ENCODE measurements around the gene BEND6.

Gene BEND6

DNA sequence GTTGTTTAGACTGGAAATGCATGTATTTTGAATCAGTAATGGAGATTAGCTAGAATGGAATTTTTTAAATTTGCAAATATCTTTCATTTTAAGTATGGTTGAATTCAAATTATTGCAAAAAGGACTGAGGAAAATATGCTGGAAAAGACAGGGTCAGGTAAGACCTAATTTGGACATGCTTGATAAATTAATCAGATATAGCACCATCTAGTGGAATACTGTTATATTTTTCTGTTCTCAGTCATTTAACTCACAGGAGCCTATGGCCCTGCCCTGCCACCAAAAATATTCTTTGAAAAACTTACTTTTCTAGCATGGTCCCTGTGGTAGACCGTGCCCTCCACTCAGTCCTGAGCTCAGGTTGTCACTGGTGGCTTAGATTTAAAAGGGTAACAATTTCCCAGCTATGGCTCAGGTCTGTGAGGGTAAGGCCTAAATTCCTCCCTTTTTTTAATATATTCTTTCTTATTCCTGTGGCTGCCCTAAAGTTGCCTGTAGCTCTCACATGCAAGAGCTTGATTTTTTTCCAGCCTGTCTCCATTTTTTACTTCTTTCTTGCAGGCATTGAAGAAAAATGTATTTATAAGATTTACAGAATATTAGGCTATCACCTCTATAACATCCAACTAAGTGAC lies 66.3 kb downstream of the BEND6 start:
- no peak overlapping the region for H3K4me3 ChIP-seq (ENCODE audit: insufficient read depth, low read depth, low read length, poor library complexity, severe bottlenecking)
- H3K27me3 ChIP-seq (replicated peaks; ENCODE audit: control insufficient read depth, insufficient read depth, low read length, poor library complexity, severe bottlenecking), result no peaks in the 10 kb centered on the region
- H3K27ac ChIP-seq (ENCODE audit: insufficient read depth, low read length, poor library complexity, severe bottlenecking), result no peak overlapping the region
- no peak for DNase-seq
- H3K4me1 ChIP-seq (ENCODE audit: control insufficient read depth, insufficient read depth, low read length, poor library complexity, severe bottlenecking), result no peaks in the 10 kb centered on the region
- H3K9me3 ChIP-seq (ENCODE audit: control insufficient read depth, low read length), result no peaks in the 10 kb centered on the region
- no peaks in the 10 kb centered on the region for H3K36me3 ChIP-seq (ENCODE audit: control insufficient read depth, insufficient read depth, low read length)

DNA sequence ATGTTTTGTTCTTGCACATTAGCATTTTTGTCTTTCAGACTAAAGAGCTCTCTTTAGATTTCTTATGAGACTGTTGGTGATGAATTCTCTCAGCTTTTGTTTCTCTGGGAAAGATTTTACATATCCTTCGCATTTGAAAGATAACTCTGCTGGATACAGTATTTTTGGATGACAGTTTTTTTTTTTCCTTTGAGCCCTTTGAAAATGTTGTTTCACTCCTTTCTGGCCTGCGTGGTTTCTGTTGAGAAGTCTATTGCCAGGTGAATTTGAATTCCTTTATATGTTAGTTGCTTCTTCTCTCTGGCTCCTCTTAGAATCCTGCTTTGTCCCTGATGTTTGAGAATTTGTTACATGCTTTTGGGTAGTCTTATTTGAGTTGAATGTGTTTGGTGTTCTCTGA lies 69.4 kb downstream of the BEND6 start:
- Histone ChIP-seq H3K36me3 (ENCODE audit: control insufficient read depth, insufficient read depth, low read length) (no peaks in the 10 kb centered on the region), H3K4me3 (ENCODE audit: insufficient read depth, low read depth, low read length, poor library complexity, severe bottlenecking) (no peak overlapping the region)

DNA sequence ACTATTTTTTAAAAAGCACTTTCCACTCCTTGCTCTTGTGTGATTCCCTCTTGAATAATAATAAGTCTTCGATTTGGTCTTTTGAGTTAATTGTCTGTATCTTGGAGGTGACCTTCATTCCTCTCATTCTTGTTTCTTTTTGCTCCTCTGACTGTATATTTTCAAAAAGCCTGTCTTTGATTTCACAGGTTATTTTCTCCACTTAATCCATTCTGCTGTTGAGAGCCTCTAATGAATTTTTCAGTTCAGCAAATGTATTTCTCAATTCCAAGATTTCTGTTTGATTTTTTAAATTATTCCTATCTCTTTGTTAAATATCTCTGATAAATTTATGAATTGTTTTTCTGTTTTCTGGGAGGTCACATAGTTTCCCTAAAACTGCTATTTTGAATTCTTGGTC lies 69.9 kb downstream of the BEND6 start:
- peaks cover 2% of the 10 kb centered on the region for H3K9me3 ChIP-seq (ENCODE audit: control insufficient read depth, low read length)
- H3K4me1 ChIP-seq (ENCODE audit: control insufficient read depth, insufficient read depth, low read length, poor library complexity, severe bottlenecking), result no peaks in the 10 kb centered on the region
- H3K4me3 ChIP-seq (ENCODE audit: insufficient read depth, low read depth, low read length, poor library complexity, severe bottlenecking), result no peak overlapping the region
- no peak overlapping the region for H3K27ac ChIP-seq (ENCODE audit: insufficient read depth, low read length, poor library complexity, severe bottlenecking)
- no peaks in the 10 kb centered on the region for H3K36me3 ChIP-seq (ENCODE audit: control insufficient read depth, insufficient read depth, low read length)
- no peaks in the 10 kb centered on the region for H3K27me3 ChIP-seq (replicated peaks; ENCODE audit: control insufficient read depth, insufficient read depth, low read length, poor library complexity, severe bottlenecking)
- no peak for DNase-seq

More for the DNA sequence above, 69.4 kb downstream of the BEND6 start:
- DNase-seq, result no peak
- Histone ChIP-seq H3K27me3 (replicated peaks; ENCODE audit: control insufficient read depth, insufficient read depth, low read length, poor library complexity, severe bottlenecking) (no peaks in the 10 kb centered on the region), H3K4me1 (ENCODE audit: control insufficient read depth, insufficient read depth, low read length, poor library complexity, severe bottlenecking) (no peaks in the 10 kb centered on the region), H3K27ac (ENCODE audit: insufficient read depth, low read length, poor library complexity, severe bottlenecking) (no peak overlapping the region), H3K9me3 (ENCODE audit: control insufficient read depth, low read length) (peaks cover 2% of the 10 kb centered on the region)

DNA sequence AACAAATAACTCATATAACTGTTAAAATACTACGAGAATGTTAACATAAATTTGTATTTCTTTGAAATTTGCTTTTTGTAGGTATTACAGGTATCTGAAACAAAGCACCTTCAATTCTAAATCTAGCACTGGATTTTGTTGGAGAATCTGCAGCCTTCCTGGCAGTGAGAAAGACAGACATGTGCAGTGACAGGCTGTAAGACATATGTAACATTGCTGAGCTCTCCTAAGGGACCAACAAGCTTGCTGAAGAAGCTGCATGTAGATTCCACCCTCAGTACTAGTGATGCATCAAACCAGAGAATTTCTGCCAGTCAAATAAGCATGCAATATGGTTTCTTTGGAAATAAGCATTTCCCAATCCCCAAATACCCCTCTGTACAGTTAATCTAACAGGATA lies 71.1 kb downstream of the BEND6 start:
- Histone ChIP-seq H3K9me3 (ENCODE audit: control insufficient read depth, low read length) (peaks cover 2% of the 10 kb centered on the region), H3K27ac (ENCODE audit: insufficient read depth, low read length, poor library complexity, severe bottlenecking) (no peak overlapping the region), H3K4me3 (ENCODE audit: insufficient read depth, low read depth, low read length, poor library complexity, severe bottlenecking) (no peak overlapping the region), H3K36me3 (ENCODE audit: control insufficient read depth, insufficient read depth, low read length) (no peaks in the 10 kb centered on the region), H3K27me3 (replicated peaks; ENCODE audit: control insufficient read depth, insufficient read depth, low read length, poor library complexity, severe bottlenecking) (no peaks in the 10 kb centered on the region), H3K4me1 (ENCODE audit: control insufficient read depth, insufficient read depth, low read length, poor library complexity, severe bottlenecking) (no peaks in the 10 kb centered on the region)
- DNase-seq, result no peak

DNA sequence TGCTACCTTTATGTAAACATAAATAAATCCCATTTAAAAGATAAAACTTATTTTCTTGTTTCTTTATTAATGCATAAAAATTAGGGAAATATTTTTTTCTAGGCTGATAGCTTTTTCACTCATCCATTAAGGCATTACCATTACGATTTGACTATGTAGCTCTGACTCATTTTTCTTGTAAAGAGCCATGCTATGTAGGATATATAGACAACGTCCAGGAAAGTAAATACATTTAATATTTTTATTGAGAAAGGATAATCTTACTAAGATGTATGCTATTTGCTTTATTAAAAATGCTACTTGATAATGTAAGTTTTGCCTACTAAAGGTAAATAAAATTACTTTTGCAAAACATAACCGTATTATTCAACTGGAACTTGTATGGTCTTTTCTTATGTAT lies 72.4 kb downstream of the BEND6 start:
- no peaks in the 10 kb centered on the region for H3K27me3 ChIP-seq (replicated peaks; ENCODE audit: control insufficient read depth, insufficient read depth, low read length, poor library complexity, severe bottlenecking)
- H3K4me3 ChIP-seq (ENCODE audit: insufficient read depth, low read depth, low read length, poor library complexity, severe bottlenecking), result no peak overlapping the region
- H3K36me3 ChIP-seq (ENCODE audit: control insufficient read depth, insufficient read depth, low read length), result no peaks in the 10 kb centered on the region
- peaks cover 2% of the 10 kb centered on the region for H3K9me3 ChIP-seq (ENCODE audit: control insufficient read depth, low read length)
- H3K27ac ChIP-seq (ENCODE audit: insufficient read depth, low read length, poor library complexity, severe bottlenecking), result no peak overlapping the region
- no peak for DNase-seq
- no peaks in the 10 kb centered on the region for H3K4me1 ChIP-seq (ENCODE audit: control insufficient read depth, insufficient read depth, low read length, poor library complexity, severe bottlenecking)

DNA sequence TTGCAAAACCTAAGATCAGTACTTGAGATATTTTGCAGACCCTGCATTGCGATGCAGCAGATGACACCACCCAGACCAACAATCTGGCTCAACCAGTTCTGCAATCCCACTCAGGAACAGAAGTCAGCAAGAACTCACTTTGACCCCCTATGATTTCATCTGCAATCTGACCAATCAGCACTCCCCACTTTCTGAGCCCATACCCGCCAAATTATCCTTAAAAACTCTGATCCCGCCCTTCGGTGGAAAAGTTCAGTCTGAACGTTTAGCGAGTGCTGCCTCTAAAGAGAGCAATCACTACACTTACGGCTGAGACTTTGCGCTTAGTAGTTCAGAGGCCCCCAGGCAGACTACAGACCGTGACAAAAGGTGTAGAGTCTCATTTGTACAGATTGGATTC lies 74.3 kb downstream of the BEND6 start:
- H3K4me3 ChIP-seq (ENCODE audit: insufficient read depth, low read depth, low read length, poor library complexity, severe bottlenecking), result no peak overlapping the region
- H3K27me3 ChIP-seq (replicated peaks; ENCODE audit: control insufficient read depth, insufficient read depth, low read length, poor library complexity, severe bottlenecking), result no peaks in the 10 kb centered on the region
- no peaks in the 10 kb centered on the region for H3K36me3 ChIP-seq (ENCODE audit: control insufficient read depth, insufficient read depth, low read length)
- peaks cover 2% of the 10 kb centered on the region for H3K9me3 ChIP-seq (ENCODE audit: control insufficient read depth, low read length)
- DNase-seq, result no peak
- H3K4me1 ChIP-seq (ENCODE audit: control insufficient read depth, insufficient read depth, low read length, poor library complexity, severe bottlenecking), result no peaks in the 10 kb centered on the region
- no peak overlapping the region for H3K27ac ChIP-seq (ENCODE audit: insufficient read depth, low read length, poor library complexity, severe bottlenecking)

DNA sequence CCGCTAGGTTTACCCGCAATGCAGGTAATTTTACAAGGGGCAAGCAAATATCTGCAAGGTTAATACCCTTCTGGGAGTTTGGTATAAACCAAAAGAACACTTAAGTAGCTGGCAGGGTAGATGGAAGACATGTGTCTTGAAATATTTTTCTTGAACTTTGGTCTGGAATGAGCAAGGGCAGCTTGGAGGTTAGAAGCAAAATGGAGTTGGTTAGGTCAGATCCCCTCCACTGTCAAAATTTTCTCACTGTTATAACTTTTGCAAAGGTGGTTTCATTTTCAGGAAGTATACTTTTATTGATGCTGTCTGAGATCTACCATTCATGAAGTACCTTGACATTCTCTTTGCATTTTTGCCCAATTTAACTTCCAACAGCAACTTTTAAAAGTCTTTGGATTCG lies 78.3 kb downstream of the BEND6 start:
- no peak for DNase-seq
- Histone ChIP-seq H3K27ac (ENCODE audit: insufficient read depth, low read length, poor library complexity, severe bottlenecking) (no peak overlapping the region), H3K4me1 (ENCODE audit: control insufficient read depth, insufficient read depth, low read length, poor library complexity, severe bottlenecking) (no peaks in the 10 kb centered on the region), H3K4me3 (ENCODE audit: insufficient read depth, low read depth, low read length, poor library complexity, severe bottlenecking) (no peak overlapping the region), H3K36me3 (ENCODE audit: control insufficient read depth, insufficient read depth, low read length) (no peaks in the 10 kb centered on the region), H3K9me3 (ENCODE audit: control insufficient read depth, low read length) (no peaks in the 10 kb centered on the region), H3K27me3 (replicated peaks; ENCODE audit: control insufficient read depth, insufficient read depth, low read length, poor library complexity, severe bottlenecking) (no peaks in the 10 kb centered on the region)

DNA sequence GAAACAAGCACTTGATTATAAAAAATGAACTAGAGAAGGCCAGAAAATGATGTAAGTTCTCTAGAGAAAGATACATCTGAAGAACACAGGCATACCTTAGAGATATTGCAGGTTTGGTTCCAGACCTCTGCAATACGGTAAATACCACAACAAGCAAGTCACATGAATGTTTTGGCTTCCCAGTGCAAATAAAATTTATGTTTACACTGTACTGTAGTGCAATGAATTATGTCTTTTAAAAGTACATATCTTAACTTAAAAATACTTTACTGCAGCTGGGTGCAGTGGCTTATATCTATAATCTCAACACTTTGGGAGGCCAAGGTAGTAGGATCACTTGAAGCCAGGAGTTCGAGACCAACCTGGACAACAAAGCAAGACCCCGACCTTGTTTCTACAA lies 80.6 kb downstream of the BEND6 start:
- H3K27me3 ChIP-seq (replicated peaks; ENCODE audit: control insufficient read depth, insufficient read depth, low read length, poor library complexity, severe bottlenecking), result no peaks in the 10 kb centered on the region
- H3K4me1 ChIP-seq (ENCODE audit: control insufficient read depth, insufficient read depth, low read length, poor library complexity, severe bottlenecking), result no peaks in the 10 kb centered on the region
- no peaks in the 10 kb centered on the region for H3K9me3 ChIP-seq (ENCODE audit: control insufficient read depth, low read length)
- no peak overlapping the region for H3K27ac ChIP-seq (ENCODE audit: insufficient read depth, low read length, poor library complexity, severe bottlenecking)
- no peak for DNase-seq
- H3K36me3 ChIP-seq (ENCODE audit: control insufficient read depth, insufficient read depth, low read length), result no peaks in the 10 kb centered on the region
- no peak overlapping the region for H3K4me3 ChIP-seq (ENCODE audit: insufficient read depth, low read depth, low read length, poor library complexity, severe bottlenecking)

DNA sequence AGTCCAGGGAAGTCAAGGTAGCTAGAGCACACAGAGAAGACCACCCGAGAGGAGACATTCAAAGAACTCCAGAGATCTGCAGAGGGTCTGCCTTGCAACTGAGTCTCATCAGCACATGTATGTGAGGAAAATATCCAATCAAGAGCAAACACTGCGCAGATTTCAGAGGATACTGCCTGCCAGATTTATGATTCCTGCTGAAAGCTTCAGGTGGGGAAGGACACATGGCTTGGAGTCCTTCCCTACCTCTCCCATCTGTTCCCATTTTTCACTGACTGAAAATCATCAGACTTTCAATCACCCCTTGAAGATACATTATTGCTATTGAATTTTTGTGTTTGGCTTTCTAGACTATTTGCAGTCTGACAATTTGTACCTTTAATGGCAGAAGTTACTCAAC lies 84.0 kb downstream of the BEND6 start:
- Histone ChIP-seq H3K27me3 (replicated peaks; ENCODE audit: control insufficient read depth, insufficient read depth, low read length, poor library complexity, severe bottlenecking) (no peaks in the 10 kb centered on the region), H3K27ac (ENCODE audit: insufficient read depth, low read length, poor library complexity, severe bottlenecking) (no peak overlapping the region), H3K36me3 (ENCODE audit: control insufficient read depth, insufficient read depth, low read length) (no peaks in the 10 kb centered on the region), H3K4me3 (ENCODE audit: insufficient read depth, low read depth, low read length, poor library complexity, severe bottlenecking) (no peak overlapping the region), H3K4me1 (ENCODE audit: control insufficient read depth, insufficient read depth, low read length, poor library complexity, severe bottlenecking) (no peaks in the 10 kb centered on the region), H3K9me3 (ENCODE audit: control insufficient read depth, low read length) (no peaks in the 10 kb centered on the region)
- no peak for DNase-seq

DNA sequence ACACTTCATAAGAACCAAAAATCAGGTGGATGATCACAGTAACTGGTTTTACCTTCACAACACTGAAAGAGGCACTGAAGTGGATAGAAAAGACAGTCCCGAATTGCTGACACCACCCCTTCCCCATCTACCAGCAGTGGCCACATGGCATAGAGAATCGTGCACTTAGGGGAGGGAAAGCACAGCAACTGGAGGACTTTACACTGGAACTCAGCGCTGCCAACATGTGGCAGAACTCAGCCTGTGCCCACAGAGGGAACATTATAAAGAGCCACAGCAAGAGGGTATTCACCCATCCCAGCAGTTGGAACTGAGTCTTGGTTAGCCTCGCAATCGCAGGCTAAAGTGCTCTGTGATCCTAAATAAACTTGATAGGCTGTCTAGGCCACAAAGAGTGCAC lies 85.1 kb downstream of the BEND6 start:
- no peak for DNase-seq
- Histone ChIP-seq H3K36me3 (ENCODE audit: control insufficient read depth, insufficient read depth, low read length) (no peaks in the 10 kb centered on the region), H3K4me3 (ENCODE audit: insufficient read depth, low read depth, low read length, poor library complexity, severe bottlenecking) (no peak overlapping the region), H3K4me1 (ENCODE audit: control insufficient read depth, insufficient read depth, low read length, poor library complexity, severe bottlenecking) (no peaks in the 10 kb centered on the region), H3K27ac (ENCODE audit: insufficient read depth, low read length, poor library complexity, severe bottlenecking) (no peak overlapping the region), H3K27me3 (replicated peaks; ENCODE audit: control insufficient read depth, insufficient read depth, low read length, poor library complexity, severe bottlenecking) (no peaks in the 10 kb centered on the region), H3K9me3 (ENCODE audit: control insufficient read depth, low read length) (no peaks in the 10 kb centered on the region)

Measured in effector memory CD4-positive, alpha-beta T cell (primary cell).